ENCODE data around the gene TSHB.

Gene TSHB

GRCh38 chr1:115076384-115076915, 46.8 kb downstream of the TSHB start:
- H3K4me1 Mint-ChIP-seq, result peaks cover 54% of the 10 kb centered on the region
- DNase-seq, result no peak
- peaks cover 3% of the 10 kb centered on the region for H3K27me3 Mint-ChIP-seq (ENCODE audit: low read depth, poor library complexity)
- H3K27ac Mint-ChIP-seq, result no peak overlapping the region
- H3K36me3 Mint-ChIP-seq (ENCODE audit: low read depth), result no peaks in the 10 kb centered on the region
- TF ChIP-seq, protein P1, sequence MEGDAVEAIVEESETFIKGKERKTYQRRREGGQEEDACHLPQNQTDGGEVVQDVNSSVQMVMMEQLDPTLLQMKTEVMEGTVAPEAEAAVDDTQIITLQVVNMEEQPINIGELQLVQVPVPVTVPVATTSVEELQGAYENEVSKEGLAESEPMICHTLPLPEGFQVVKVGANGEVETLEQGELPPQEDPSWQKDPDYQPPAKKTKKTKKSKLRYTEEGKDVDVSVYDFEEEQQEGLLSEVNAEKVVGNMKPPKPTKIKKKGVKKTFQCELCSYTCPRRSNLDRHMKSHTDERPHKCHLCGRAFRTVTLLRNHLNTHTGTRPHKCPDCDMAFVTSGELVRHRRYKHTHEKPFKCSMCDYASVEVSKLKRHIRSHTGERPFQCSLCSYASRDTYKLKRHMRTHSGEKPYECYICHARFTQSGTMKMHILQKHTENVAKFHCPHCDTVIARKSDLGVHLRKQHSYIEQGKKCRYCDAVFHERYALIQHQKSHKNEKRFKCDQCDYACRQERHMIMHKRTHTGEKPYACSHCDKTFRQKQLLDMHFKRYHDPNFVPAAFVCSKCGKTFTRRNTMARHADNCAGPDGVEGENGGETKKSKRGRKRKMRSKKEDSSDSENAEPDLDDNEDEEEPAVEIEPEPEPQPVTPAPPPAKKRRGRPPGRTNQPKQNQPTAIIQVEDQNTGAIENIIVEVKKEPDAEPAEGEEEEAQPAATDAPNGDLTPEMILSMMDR (IDR thresholded peaks at IDR 0.05), result no peak
- H3K9me3 Mint-ChIP-seq, result no peaks in the 10 kb centered on the region
- H3K4me3 Mint-ChIP-seq, result no peak overlapping the region

GRCh38 chr1:115077286-115077983, 47.8 kb downstream of the TSHB start:
- H3K4me3 Mint-ChIP-seq, result no peak overlapping the region
- H3K36me3 Mint-ChIP-seq (ENCODE audit: low read depth), result no peaks in the 10 kb centered on the region
- H3K27ac Mint-ChIP-seq, result no peak overlapping the region

GRCh38 chr1:115077984-115078330, 48.3 kb downstream of the TSHB start:
- Mint-ChIP-seq H3K27ac (no peak overlapping the region), H3K27me3 (ENCODE audit: low read depth, poor library complexity) (peaks cover 7% of the 10 kb centered on the region), H3K9me3 (no peaks in the 10 kb centered on the region), H3K4me3 (no peak overlapping the region), H3K36me3 (ENCODE audit: low read depth) (no peaks in the 10 kb centered on the region), H3K4me1 (peaks cover 49% of the 10 kb centered on the region)
- TF ChIP-seq, protein P1 (IDR thresholded peaks at IDR 0.05), result no peak
- DNase-seq, result no peak

More at GRCh38 chr1:115077286-115077983, 47.8 kb downstream of the TSHB start:
- H3K4me1 Mint-ChIP-seq, result peaks cover 49% of the 10 kb centered on the region
- TF ChIP-seq, protein P1 (IDR thresholded peaks at IDR 0.05), result no peak
- no peaks in the 10 kb centered on the region for H3K9me3 Mint-ChIP-seq
- no peak for DNase-seq
- peaks cover 7% of the 10 kb centered on the region for H3K27me3 Mint-ChIP-seq (ENCODE audit: low read depth, poor library complexity)

DNA sequence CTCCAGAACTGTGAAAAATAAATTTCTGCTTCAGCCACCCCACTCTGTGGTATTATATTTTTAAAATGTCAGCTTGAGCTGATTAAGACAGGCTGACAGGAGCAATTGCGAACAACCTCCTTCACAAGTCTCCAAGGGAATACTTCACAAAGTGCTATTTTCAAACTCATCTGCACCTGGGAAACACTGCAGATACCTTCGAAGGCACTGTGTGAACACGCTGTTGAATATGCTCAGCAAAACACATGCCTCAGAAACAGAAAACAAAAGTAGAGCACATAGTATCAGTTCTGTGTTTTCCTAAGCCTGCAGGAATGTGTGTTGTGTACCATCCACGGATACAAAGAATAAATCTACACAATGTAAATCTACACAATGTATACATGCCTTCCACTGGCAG, 49.1 kb downstream of the TSHB start:
- Mint-ChIP-seq H3K4me3 (no peak overlapping the region), H3K36me3 (ENCODE audit: low read depth) (no peaks in the 10 kb centered on the region), H3K27me3 (ENCODE audit: low read depth, poor library complexity) (peaks cover 7% of the 10 kb centered on the region), H3K27ac (no peak overlapping the region), H3K9me3 (no peaks in the 10 kb centered on the region), H3K4me1 (peaks cover 51% of the 10 kb centered on the region)
- TF ChIP-seq, protein P1 (IDR thresholded peaks at IDR 0.05), result no peak
- DNase-seq, result no peak

- no peak for DNase-seq
- H3K27ac Mint-ChIP-seq, result peak overlapping the region; percentile 21
- no peaks in the 10 kb centered on the region for H3K9me3 Mint-ChIP-seq
- no peak overlapping the region for H3K4me3 Mint-ChIP-seq
- peaks cover 47% of the 10 kb centered on the region for H3K4me1 Mint-ChIP-seq
- peaks cover 2% of the 10 kb centered on the region for H3K36me3 Mint-ChIP-seq (ENCODE audit: low read depth)
- H3K27me3 Mint-ChIP-seq (ENCODE audit: low read depth, poor library complexity), result peaks cover 7% of the 10 kb centered on the region
- TF ChIP-seq, protein P1 (IDR thresholded peaks at IDR 0.05), result no peak
Observed at GRCh38 chr1:115082949-115083348, 53.3 kb downstream of the TSHB start.

All from nephron progenitor cell (in vitro differentiated cells).